Smooth muscle cell (in vitro differentiated cells): ENCODE data around the gene CRIP1. TPM values are rescaled to one million over a fixed set of nuclear protein-coding genes. Genes with fewer than 3 reads are reported as not detected.

Experiments
- DNase-seq: peaks from one replicate; lab custom pipeline; 2025; ENCODE audit not compliant: unreplicated experiment; lab: John Stamatoyannopoulos, UW
- H2AFZ ChIP-seq: fragments of 200-600 bp; sonication (generic); 2 replicates; pipeline ENCODE4 v1.6.0; 2016; ENCODE audit warnings: antibody characterized with exemption, low read depth, mild to moderate bottlenecking
- H3F3A ChIP-seq: fragments of 200-600 bp; sonication (generic); 2 replicates; pipeline ENCODE4 v1.6.0; 2017; ENCODE audit warnings: antibody characterized with exemption, low read depth
- H3K27ac ChIP-seq: fragments of 200-600 bp; sonication (generic); 2 replicates; pipeline ENCODE4 v1.5.1; 2016; ENCODE audit warnings: low read depth, mild to moderate bottlenecking
- H3K27me3 ChIP-seq: fragments of 200-600 bp; sonication (generic); 2 replicates; pipeline ENCODE4 v1.6.1; 2016; ENCODE audit warnings: low read depth, mild to moderate bottlenecking
- H3K36me3 ChIP-seq: fragments of 200-600 bp; sonication (generic); 2 replicates; pipeline ENCODE4 v1.5.1; 2016; ENCODE audit warnings: low read depth
- H3K4me1 ChIP-seq: fragments of 200-600 bp; sonication (generic); 2 replicates; pipeline ENCODE4 v1.5.1; 2016; ENCODE audit warnings: low read depth
- H3K4me2 ChIP-seq: fragments of 200-600 bp; sonication (generic); 2 replicates; pipeline ENCODE4 v1.6.0; 2016; ENCODE audit warnings: mild to moderate bottlenecking
- H3K4me3 ChIP-seq: fragments of 200-600 bp; sonication (generic); 2 replicates; pipeline ENCODE4 v1.5.1; 2016; ENCODE audit warnings: mild to moderate bottlenecking
- H3K79me2 ChIP-seq: fragments of 200-600 bp; sonication (generic); 2 replicates; pipeline ENCODE4 v1.6.0; 2016; ENCODE audit warnings: low read depth, mild to moderate bottlenecking
- H3K9ac ChIP-seq: fragments of 200-600 bp; sonication (generic); 2 replicates; pipeline ENCODE4 v1.6.0; 2016; ENCODE audit warnings: low read depth
- H3K9me3 ChIP-seq: fragments of 200-600 bp; sonication (generic); replicated peaks from 2 replicates; pipeline ENCODE4 v1.5.1; 2016; ENCODE audit warnings: low read depth
- H4K20me1 ChIP-seq: fragments of 200-600 bp; sonication (generic); 2 replicates; pipeline ENCODE4 v1.6.0; 2016; ENCODE audit warnings: low read depth
- WGBS: methylation state at CpG from one replicate; pipeline ENCODE4 v1.1.7; 2016; ENCODE audit warnings: low lambda C conversion rate; 5-methylcytosine and 5-hydroxymethylcytosine counted together
- polyA plus RNA-seq: library from polyadenylated mRNA; unstranded; fragments of >200 nt; fragmentation: Nextera tagmentation; extraction: Ambion mirVana; gene quantifications from 2 replicates; pipeline ENCODE4 v1.2.1, GENCODE V29; 2016
- total RNA-seq: library from RNA; depleted of rRNA; stranded (reverse); fragments of >200 nt; gene quantifications from 2 replicates; pipeline ENCODE4 v1.2.3, GENCODE V29; 2014
- TF ChIP-seq, protein P1 (sequence below): fragments of 200-600 bp; sonication (generic); IDR thresholded peaks from 2 replicates; pipeline ENCODE4 v1.5.1; 2017; ENCODE audit warnings: borderline replicate concordance, mild to moderate bottlenecking, antibody characterized with exemption; ENCODE audit not compliant: insufficient read depth, poor library complexity, severe bottlenecking

The CRIP1 gene
- total and polyA plus RNA-seq, 2 experiments from 2014 or later: 4.9 to 31.8 TPM

DNA sequence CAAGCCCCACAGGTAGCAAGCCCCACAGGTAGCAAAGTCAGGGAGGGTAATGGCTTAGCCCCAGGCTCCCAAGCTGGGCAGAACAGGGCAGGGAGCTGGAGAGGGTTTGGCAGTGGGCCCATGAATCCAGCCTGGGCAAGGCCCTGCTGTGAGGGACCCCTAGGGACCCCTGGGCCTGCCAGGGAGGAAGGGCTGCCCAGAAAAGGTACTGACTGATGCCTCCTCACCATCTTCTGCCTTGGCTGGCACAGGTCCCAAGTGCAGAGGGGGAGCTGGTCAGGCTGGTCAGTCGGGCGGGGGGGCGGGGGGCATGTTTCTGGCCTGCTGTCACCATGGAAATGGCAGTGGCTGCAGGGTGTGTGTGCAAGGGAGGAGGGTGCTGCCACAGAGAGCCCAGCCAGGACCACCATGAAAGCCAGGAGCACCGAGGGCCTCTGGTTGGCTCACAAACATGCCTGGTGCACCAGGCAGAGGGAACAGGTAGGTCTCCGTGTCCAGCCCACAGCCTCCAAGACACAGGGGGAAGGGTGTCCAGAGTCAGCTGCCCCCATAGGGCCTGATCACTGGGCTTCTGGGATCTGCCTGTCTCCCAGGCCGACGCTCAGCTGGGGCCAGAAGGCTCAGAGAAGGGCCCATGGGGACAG, 13.5 kb upstream of the CRIP1 start:
- no peak for DNase-seq
- H3K36me3 ChIP-seq: no peaks in the 10 kb centered on the region
- no peak overlapping the region for H3K4me3 ChIP-seq
- H3K9me3 ChIP-seq: no peaks in the 10 kb centered on the region
- H3K79me2 ChIP-seq: no peaks in the 10 kb centered on the region
- peaks cover 8% of the 10 kb centered on the region for H3K27me3 ChIP-seq
- no peak overlapping the region for H3K9ac ChIP-seq
- H3K4me2 ChIP-seq: peak overlapping the region; percentile 96
- peaks cover 12% of the 10 kb centered on the region for H3K4me1 ChIP-seq
- H3F3A ChIP-seq: no peaks in the 10 kb centered on the region
- peaks cover 6% of the 10 kb centered on the region for H4K20me1 ChIP-seq
- no peak overlapping the region for H2AFZ ChIP-seq
- H3K27ac ChIP-seq: no peak overlapping the region
- 50% methylated on average over 7 of the region's 7 CpGs for WGBS
- TF ChIP-seq, protein P1, sequence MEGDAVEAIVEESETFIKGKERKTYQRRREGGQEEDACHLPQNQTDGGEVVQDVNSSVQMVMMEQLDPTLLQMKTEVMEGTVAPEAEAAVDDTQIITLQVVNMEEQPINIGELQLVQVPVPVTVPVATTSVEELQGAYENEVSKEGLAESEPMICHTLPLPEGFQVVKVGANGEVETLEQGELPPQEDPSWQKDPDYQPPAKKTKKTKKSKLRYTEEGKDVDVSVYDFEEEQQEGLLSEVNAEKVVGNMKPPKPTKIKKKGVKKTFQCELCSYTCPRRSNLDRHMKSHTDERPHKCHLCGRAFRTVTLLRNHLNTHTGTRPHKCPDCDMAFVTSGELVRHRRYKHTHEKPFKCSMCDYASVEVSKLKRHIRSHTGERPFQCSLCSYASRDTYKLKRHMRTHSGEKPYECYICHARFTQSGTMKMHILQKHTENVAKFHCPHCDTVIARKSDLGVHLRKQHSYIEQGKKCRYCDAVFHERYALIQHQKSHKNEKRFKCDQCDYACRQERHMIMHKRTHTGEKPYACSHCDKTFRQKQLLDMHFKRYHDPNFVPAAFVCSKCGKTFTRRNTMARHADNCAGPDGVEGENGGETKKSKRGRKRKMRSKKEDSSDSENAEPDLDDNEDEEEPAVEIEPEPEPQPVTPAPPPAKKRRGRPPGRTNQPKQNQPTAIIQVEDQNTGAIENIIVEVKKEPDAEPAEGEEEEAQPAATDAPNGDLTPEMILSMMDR: no peak

GRCh38 chr14:105473677-105474482, 12.8 kb upstream of the CRIP1 start:
- Histone ChIP-seq H3K9ac (peak overlapping the region; percentile 91), H3F3A (no peaks in the 10 kb centered on the region), H3K9me3 (no peaks in the 10 kb centered on the region), H3K79me2 (no peaks in the 10 kb centered on the region), H3K27ac (peak overlapping the region; percentile 38), H3K36me3 (no peaks in the 10 kb centered on the region), H2AFZ (no peak overlapping the region), H3K4me1 (peaks cover 12% of the 10 kb centered on the region), H3K27me3 (peaks cover 15% of the 10 kb centered on the region), H4K20me1 (peaks cover 6% of the 10 kb centered on the region), H3K4me3 (peak overlapping the region; percentile 64), H3K4me2 (peak overlapping the region; percentile 96)
- TF ChIP-seq, protein P1: no peak
- peak; percentile 86 for DNase-seq
- 7% methylated on average over 35 of the region's 60 CpGs for WGBS

- H3K4me2 ChIP-seq: peak within 1 kb of the TSS; percentile 96
- WGBS: 2% methylated on average over 63 of the region's 118 CpGs
- H3K27ac ChIP-seq: peak within 1 kb of the TSS; percentile 38
- peak within 1 kb of the TSS; percentile 91 for H3K9ac ChIP-seq
- H3K36me3 ChIP-seq: no peaks in the 10 kb centered on the region
- H3K79me2 ChIP-seq: no peaks in the 10 kb centered on the region
- H3K4me3 ChIP-seq: peak within 1 kb of the TSS; percentile 68
- peaks cover 12% of the 10 kb centered on the region for H3K4me1 ChIP-seq
- no peak for DNase-seq
- H3K9me3 ChIP-seq: no peaks in the 10 kb centered on the region
- TF ChIP-seq, protein P1: no peak
- H3F3A ChIP-seq: no peaks in the 10 kb centered on the region
- peaks cover 22% of the 10 kb centered on the region for H3K27me3 ChIP-seq
- peaks cover 6% of the 10 kb centered on the region for H4K20me1 ChIP-seq
- no peak within 1 kb of the TSS for H2AFZ ChIP-seq
Observed at GRCh38 chr14:105474483-105475268, 12.0 kb upstream of the CRIP1 start, which contains the start of gene CRIP2. TSS of gene CRIP2 (plus strand) at chr14:105474821. CDS start at chr14:105474863, 42 bp downstream.
